GM08714 (cell line): ENCODE measurements around the gene NUP210.

Experiments
- H3K4me3 ChIP-seq: fragments of 200-500 bp; sonication (Bioruptor generic); 2 replicates; pipeline ENCODE4 v1.5.1; 2014; ENCODE audit warnings: mild to moderate bottlenecking, low read length, inconsistent platforms
- ZNF274 ChIP-seq: IDR thresholded peaks from 2 replicates; pipeline ENCODE4 v1.6.1; 2012; ENCODE audit warnings: mild to moderate bottlenecking, low read depth, low read length

The NUP210 gene

DNA sequence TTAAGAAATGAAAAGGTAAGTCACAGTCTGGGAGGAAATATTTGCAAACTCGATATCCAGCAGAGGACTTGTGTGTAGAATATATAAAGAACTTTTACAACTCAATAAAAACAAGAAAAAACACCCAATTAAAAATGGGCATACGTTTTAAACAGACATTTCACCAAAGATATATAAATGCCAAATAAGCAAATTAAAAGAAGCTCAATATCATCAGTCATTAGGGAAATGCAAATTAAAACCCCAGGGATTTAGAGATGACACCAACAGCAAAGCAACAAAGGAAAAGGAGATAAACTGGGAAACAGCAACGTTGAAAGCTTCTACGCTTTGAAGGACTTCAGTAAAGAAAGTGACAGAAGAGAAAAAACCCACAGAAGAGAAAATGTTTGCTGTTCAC, 132.3 kb downstream of the NUP210 start:
- no peak overlapping the region for H3K4me3 ChIP-seq
- TF ChIP-seq ZNF274 = no peak

DNA sequence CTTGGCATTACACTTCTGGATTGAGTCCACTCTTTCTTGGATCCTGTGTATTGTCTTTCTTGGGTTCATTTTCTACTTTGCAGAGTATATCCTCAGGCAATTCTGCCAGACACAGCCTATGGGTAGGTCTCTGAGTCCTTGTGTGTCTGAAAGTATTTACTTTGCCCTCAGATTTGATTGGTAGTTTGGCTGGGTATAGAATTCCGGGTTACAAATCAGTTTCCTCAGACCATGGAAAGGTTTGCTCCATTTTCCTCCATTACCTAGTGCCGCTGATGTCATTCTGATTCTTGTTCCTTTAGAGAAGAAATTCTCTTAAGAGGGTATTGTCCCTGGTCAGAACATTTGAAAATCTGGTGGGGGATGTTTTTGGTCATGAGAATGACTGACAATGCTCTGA, 133.2 kb downstream of the NUP210 start:
- TF ChIP-seq ZNF274 = no peak
- no peak overlapping the region for H3K4me3 ChIP-seq

DNA sequence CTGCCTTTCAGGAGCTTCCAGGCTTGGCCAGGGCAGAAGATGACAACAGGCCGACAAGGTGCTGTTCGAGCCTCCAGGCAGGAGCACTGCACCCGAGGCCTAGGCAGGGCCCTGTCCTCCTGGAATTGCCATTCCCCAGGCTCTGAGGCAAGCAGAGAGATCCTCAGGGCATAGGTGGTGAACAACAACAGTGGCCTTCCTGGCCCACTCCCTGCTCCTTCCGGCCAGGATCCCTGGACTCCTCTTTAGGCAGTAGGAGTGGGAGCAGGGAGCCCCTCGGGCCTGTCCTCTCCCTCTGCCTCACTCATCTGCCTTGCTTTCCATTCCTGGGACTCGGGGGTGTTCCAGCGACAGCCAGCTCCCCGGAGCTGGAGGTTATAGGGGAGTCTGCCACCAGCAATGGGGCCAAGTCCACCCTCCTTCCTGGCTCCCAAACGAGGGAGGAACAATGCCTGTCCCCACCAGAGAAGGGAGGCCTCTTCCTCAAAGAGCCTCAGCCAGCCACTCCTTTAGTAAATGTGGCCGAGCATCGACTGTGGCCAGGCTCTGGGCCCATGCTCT, 135.0 kb downstream of the NUP210 start:
- H3K4me3 ChIP-seq = no peak overlapping the region
- no peak for TF ChIP-seq ZNF274

- no peak for TF ChIP-seq ZNF274
- no peak overlapping the region for H3K4me3 ChIP-seq
Measured at GRCh38 chr3:13283877-13284264, 136.3 kb downstream of the NUP210 start.

- no peak for TF ChIP-seq ZNF274
- peak overlapping the region; percentile 27; the same call in 1 of the 2 replicates for H3K4me3 ChIP-seq
Measured at GRCh38 chr3:13282986-13283876, 136.9 kb downstream of the NUP210 start.

DNA sequence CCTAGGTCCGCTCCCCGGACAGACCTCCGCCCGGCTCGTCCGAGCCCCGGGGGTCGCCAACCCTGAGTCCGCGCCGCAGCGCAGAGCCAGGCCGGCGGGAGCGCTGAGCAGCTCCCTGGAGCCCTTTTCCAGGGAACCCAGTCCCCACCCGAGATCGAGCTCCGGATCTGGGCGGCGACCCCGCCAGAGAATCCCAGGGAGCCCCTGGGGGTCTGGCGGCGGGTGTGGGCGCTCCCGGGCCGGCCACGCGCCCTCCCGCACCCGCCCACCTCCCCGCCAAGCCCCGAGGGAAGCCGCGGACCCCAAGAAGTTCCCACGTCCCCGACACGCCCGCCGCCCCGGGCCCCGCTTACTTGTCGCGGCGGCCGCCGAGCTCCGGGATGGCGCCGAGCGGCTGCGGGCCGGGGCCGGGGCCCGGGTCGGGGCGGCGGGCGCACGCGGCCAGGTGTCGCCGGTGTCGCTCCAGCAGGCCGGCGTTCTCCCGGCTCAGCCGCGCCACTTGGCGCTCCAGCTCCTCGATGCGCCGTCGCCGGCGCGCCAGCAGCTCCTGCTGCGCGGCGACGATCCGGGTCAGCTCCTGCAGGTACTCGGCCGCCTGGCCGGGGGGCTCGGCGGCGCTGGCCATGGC, 137.7 kb downstream of the NUP210 start:
- H3K4me3 ChIP-seq = no peak overlapping the region
- no peak for TF ChIP-seq ZNF274

- TF ChIP-seq ZNF274 = no peak
- H3K4me3 ChIP-seq = no peak overlapping the region
Measured at GRCh38 chr3:13281507-13282357, 138.4 kb downstream of the NUP210 start.

DNA sequence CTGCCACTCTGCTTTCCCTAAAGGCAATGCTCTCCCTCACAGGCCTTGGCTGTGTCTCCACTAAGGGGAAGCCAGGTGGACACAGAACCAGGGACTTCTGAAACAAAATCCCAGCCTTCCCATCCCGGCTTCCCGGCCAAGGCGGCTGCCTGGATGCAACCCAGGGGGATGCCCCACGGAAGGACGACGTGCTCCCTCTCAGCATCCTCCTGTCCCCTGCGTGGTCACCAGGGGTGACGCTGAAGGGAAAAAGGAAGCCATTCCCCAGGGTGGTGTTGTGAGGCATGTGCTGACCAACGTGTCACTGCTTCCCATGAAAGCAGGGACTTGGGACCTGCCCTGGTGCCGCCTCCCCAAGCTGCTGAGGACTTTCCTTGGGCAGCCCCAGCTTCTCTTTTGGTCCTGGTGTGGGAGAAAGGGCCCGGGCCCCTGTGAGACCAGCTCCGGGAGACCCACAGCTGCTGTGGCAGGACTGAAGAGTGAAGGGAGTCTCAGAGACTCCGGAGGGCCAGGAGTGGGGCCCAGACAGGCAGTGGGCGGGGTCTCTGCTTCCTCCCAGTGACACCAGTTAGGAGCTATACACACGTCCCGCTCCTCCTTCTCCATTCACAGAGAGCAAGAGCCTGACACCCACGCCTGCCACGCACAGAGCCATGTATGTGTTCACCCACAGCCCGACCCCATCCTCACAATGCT, 139.2 kb downstream of the NUP210 start:
- no peak overlapping the region for H3K4me3 ChIP-seq
- TF ChIP-seq ZNF274 = no peak

- H3K4me3 ChIP-seq = no peak overlapping the region
- no peak for TF ChIP-seq ZNF274
Measured at GRCh38 chr3:13280122-13280790, 139.9 kb downstream of the NUP210 start.

GRCh38 chr3:13279532-13279910, 140.6 kb downstream of the NUP210 start:
- no peak for TF ChIP-seq ZNF274
- no peak overlapping the region for H3K4me3 ChIP-seq

- H3K4me3 ChIP-seq = no peak overlapping the region
- TF ChIP-seq ZNF274 = no peak
Measured at GRCh38 chr3:13278783-13279531, 141.2 kb downstream of the NUP210 start.

- no peak overlapping the region for H3K4me3 ChIP-seq
- no peak for TF ChIP-seq ZNF274
Measured at GRCh38 chr3:13277860-13278531, 142.1 kb downstream of the NUP210 start.
